ENCODE data around the gene SCGB1D1. TPM values are rescaled to one million over a fixed set of nuclear protein-coding genes. Genes with fewer than 3 reads are reported as not detected.
A peak's percentile ranks its signal among the peaks of the same experiment; 100 is the strongest.

The SCGB1D1 gene
- total RNA-seq, 1 experiment from 2014 or later = not detected

- peaks cover 3% of the 10 kb centered on the region; the same call in 1 of the 2 replicates for H3K9me3 Mint-ChIP-seq
- peaks cover under 1% of the 10 kb centered on the region for H3K27me3 Mint-ChIP-seq (ENCODE audit: low read depth)
- TF ChIP-seq RELA (CRISPR knock-in tag; IDR thresholded peaks at IDR 0.05; ENCODE audit: borderline replicate concordance) (no peak), CBFB (CRISPR knock-in tag; IDR thresholded peaks at IDR 0.05; ENCODE audit: low read depth) (no peak), FOXK1 (CRISPR knock-in tag; IDR thresholded peaks at IDR 0.05) (no peak), E2F5 (CRISPR knock-in tag; IDR thresholded peaks at IDR 0.05) (no peak), MLX (CRISPR knock-in tag; IDR thresholded peaks at IDR 0.05) (no peak), NFATC4 (CRISPR knock-in tag; IDR thresholded peaks at IDR 0.05) (no peak), EMX1 (CRISPR knock-in tag; IDR thresholded peaks at IDR 0.05) (no peak), ZNF263 (CRISPR knock-in tag; IDR thresholded peaks at IDR 0.05; ENCODE audit: low read depth) (no peak)
- ChIA-PET POLR2A (no interaction called here), CTCF (interaction anchor here (0.6 kb wide), 1 partner anchor 194 kb away, joined by 4 read pairs; no protein-coding TSS in a partner anchor)
- no peak overlapping the region for H3K4me3 Mint-ChIP-seq
- no peak overlapping the region for H3K27ac Mint-ChIP-seq
- DNase-seq (ENCODE audit: low spot score) (no peak), ATAC-seq (no peak)
- peaks cover 52% of the 10 kb centered on the region for H3K36me3 Mint-ChIP-seq
- H3K4me1 Mint-ChIP-seq = no peaks in the 10 kb centered on the region
Measured at GRCh38 chr11:62153087-62153395, 37.0 kb upstream of the SCGB1D1 start.

- ATAC-seq = no peak
- no peaks in the 10 kb centered on the region for H3K4me1 Mint-ChIP-seq
- no peak overlapping the region for H3K4me3 Mint-ChIP-seq
- no peak overlapping the region for H3K27ac Mint-ChIP-seq
- CTCF ChIA-PET = interaction anchor here (0.6 kb wide), 1 partner anchor 193 kb away, joined by 4 read pairs; no protein-coding TSS in a partner anchor
- peaks cover 3% of the 10 kb centered on the region; the same call in 1 of the 2 replicates for H3K9me3 Mint-ChIP-seq
- peaks cover 4% of the 10 kb centered on the region for H3K27me3 Mint-ChIP-seq (ENCODE audit: low read depth)
- DNase-seq (ENCODE audit: low spot score) = no peak
- TF ChIP-seq AFF4 (CRISPR knock-in tag; IDR thresholded peaks at IDR 0.05; ENCODE audit: borderline replicate concordance) (no peak), ZNF121 (CRISPR knock-in tag; IDR thresholded peaks at IDR 0.05) (peak; percentile 74)
- POLR2A ChIA-PET = no interaction called here
- H3K36me3 Mint-ChIP-seq = peaks cover 49% of the 10 kb centered on the region
Measured at GRCh38 chr11:62153617-62154016, 36.4 kb upstream of the SCGB1D1 start.

GRCh38 chr11:62157603-62158002 is 32.4 kb upstream of the SCGB1D1 start:
- Mint-ChIP-seq H3K27me3 (ENCODE audit: low read depth) (peaks cover 23% of the 10 kb centered on the region), H3K4me1 (no peaks in the 10 kb centered on the region), H3K9me3 (peaks cover 3% of the 10 kb centered on the region; the same call in 1 of the 2 replicates), H3K36me3 (peaks cover 13% of the 10 kb centered on the region), H3K27ac (no peak overlapping the region), H3K4me3 (no peak overlapping the region)
- POLR2A ChIA-PET = no interaction called here
- DNase-seq (ENCODE audit: low spot score) (no peak), ATAC-seq (no peak)
- TF ChIP-seq TEAD1 (CRISPR knock-in tag; IDR thresholded peaks at IDR 0.05) = no peak
- TF ChIP-seq FOXJ3 (CRISPR knock-in tag; IDR thresholded peaks at IDR 0.05; ENCODE audit: borderline replicate concordance) = no peak
- no peak for TF ChIP-seq PREB (CRISPR knock-in tag; IDR thresholded peaks at IDR 0.05; ENCODE audit: borderline replicate concordance)
- no peak for TF ChIP-seq IRF2 (CRISPR knock-in tag; IDR thresholded peaks at IDR 0.05; ENCODE audit: borderline replicate concordance, low read depth)
- TF ChIP-seq NFE2L1 (CRISPR knock-in tag; IDR thresholded peaks at IDR 0.05) = no peak
- no peak for TF ChIP-seq ATF6 (CRISPR knock-in tag; IDR thresholded peaks at IDR 0.05)
- CTCF ChIA-PET = interaction anchor here (1.3 to 2.4 kb wide), 4 partner anchors 14 to 259 kb away, joined by 3 to 12 read pairs (median 4); partner anchors contain the start of gene INCENP

Data from WTC11 (cell line).